Amniotic epithelial cell (primary cell): ENCODE measurements around the gene RBM14.
"Not testable (repeated sequence)": the region's sequence is repeated elsewhere in the genome, so short reads cannot be mapped to it uniquely, and the experiment has no call there.

Source experiments
- DNase-seq: peaks from one replicate; pipeline ENCODE4 v3.0.0-alpha.2; 2010; ENCODE audit warnings: low read depth

The RBM14 gene, protein sequence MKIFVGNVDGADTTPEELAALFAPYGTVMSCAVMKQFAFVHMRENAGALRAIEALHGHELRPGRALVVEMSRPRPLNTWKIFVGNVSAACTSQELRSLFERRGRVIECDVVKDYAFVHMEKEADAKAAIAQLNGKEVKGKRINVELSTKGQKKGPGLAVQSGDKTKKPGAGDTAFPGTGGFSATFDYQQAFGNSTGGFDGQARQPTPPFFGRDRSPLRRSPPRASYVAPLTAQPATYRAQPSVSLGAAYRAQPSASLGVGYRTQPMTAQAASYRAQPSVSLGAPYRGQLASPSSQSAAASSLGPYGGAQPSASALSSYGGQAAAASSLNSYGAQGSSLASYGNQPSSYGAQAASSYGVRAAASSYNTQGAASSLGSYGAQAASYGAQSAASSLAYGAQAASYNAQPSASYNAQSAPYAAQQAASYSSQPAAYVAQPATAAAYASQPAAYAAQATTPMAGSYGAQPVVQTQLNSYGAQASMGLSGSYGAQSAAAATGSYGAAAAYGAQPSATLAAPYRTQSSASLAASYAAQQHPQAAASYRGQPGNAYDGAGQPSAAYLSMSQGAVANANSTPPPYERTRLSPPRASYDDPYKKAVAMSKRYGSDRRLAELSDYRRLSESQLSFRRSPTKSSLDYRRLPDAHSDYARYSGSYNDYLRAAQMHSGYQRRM

DNA sequence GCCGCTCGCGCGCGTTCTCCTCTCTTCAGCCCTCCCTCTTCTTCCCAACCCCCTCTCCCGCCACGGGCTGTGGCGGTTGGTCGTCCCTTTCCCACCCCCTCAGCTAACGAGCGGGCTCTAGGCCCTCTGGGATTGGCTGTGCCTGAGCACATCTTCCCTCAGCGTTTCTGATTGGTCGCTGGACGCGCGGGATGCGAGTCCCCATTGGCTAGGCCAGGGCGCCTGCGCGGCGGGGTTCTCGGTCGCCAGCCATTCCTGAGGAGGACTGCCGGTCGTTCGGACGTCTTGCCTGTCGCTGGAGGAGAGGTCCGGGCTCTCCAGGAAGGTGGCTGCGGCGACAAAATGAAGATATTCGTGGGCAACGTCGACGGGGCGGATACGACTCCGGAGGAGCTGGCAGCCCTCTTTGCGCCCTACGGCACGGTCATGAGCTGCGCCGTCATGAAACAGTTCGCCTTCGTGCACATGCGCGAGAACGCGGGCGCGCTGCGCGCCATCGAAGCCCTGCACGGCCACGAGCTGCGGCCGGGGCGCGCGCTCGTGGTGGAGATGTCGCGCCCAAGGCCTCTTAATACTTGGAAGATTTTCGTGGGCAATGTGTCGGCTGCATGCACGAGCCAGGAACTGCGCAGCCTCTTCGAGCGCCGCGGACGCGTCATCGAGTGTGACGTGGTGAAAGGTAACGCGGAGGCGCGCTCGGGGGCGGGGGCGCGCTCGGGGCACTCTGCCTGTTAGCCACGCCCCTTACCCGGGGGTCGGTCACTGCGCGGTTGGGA is at the start of gene RBM14:
RBM14 (plus strand) TSS at position 252 of the 776 bp plus-strand sequence; CDS start at position 343, 91 bp downstream.
- peak; percentile 99 for DNase-seq

- DNase-seq, result no peak
Observed at GRCh38 chr11:66567787-66568123, 48.7 kb upstream of the RBM14 start.

DNA sequence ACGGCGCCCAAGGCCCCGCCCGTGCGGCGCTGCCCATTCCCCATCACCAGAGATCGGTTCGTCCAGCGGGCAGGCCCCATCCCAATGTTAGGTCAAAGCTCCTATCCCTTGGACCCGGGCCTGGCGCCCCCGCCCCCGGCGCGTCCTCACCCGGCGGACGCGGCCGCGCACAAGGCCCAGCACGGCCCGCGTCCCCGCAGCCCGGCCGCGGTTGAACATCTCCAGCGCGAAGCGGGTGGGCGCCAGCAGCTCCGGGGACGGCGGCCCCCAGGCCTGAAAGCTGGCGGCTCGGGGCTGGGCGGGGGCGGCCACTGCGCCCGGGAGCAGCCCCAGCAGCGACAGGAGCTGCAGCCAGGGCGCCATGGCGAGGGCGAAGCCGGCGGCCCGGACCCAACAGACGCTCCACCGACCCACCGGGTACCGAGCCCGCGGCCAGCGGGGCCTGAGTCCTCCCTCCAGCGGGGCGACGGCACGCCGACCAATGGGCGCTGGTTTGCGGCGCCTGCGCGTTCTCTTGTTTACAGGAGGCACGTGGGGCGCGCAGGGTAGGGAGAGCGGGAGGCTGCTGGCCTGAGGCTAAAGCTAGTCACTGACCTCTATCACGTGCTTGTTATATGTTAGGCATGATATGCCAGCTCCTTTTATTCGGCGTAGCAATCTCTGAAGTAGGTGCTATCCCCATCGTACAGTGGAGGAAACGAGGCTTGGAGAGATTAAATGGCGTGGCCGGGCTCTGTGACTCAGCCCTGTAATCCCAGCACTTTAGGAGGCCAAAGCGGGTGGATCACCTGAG is 48.1 kb upstream of the RBM14 start, which contains the start of gene CTSF:
CTSF (minus strand) TSS at position 483 of the 793 bp plus-strand sequence; CDS start at position 363, 120 bp downstream.
- peak; percentile 68 for DNase-seq

- DNase-seq, result no peak
Observed at GRCh38 chr11:66569076-66569475, 47.4 kb upstream of the RBM14 start.

GRCh38 chr11:66570079-66570849 is 46.2 kb upstream of the RBM14 start:
- DNase-seq, result no peak

GRCh38 chr11:66570850-66571180 is 45.6 kb upstream of the RBM14 start:
- no peak for DNase-seq

DNA sequence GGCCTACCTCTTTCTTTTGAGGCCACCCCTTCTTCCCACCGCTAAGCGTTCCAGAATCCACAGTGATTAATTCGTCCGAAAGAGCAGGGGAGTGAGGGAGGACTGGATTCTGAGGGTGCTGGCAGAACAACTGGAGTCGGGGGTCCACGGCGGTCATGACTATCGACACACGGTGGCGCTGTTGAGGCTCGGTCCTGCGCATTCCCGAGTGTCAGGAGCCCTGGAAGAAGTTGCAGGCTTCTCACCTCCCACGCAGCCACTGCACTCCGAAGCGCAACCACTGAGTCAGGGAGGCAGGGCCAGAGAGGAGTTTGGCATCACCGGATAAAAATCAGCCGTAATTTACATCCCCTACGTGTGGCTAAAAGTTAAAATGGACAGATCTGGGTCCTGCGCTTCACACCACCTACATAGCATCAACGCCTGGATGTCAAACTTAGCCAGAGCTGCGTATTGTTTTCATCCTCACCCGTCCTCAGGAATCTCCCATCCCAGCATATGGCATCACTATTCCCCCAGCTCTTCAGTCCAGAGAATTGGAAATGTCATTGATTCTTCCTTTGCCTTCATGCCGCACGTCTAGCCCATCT is 37.3 kb upstream of the RBM14 start:
- peak; percentile 75 for DNase-seq

GRCh38 chr11:66580803-66581202 is 35.6 kb upstream of the RBM14 start:
- no peak for DNase-seq

DNA sequence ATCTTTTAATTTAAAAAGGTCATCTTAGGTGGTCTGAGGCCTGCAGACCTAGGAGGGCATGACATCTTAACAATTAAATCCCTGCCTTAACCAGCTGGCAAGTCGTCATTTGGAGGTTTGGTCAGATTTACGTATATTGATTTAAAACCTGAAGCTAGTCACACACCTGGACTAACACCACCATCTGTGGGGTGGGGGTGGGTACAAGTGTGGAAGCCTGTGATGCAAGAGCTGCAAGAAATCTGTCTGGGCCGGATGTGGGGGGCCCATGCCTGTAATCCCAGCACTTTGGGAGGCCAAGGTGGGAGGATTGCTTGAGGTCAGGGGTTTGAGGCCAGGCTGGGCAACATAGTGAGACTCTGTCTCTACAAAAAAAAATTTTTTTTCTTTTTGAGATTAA is 35.2 kb upstream of the RBM14 start:
- no peak for DNase-seq

DNA sequence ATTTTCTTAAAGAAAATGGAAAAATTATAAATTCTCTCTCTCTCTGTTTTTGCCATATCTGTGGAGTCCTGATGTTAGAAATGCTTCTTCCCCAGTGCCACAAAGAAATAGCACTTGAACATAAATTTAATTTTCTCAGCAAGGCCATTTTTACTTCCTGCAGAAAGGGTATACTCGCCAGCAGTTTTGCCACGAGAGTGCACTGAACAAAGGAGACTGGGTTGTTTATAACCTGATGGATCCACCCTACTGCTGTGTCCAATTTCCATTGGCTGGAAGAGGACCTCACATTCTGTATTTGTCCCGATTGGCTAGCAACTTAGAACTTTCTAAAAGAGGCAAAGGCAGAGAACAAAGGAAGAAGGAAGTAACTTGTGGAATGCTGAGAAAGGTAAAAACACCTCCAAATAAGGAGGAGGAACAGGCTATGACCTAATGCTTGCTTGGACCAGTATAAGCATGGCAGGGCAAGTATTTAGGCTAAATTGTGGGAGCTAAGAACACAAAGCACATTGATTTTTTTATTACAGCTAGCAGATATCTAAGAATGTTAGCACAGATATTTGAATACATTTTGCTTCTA is 33.8 kb upstream of the RBM14 start:
- not testable (repeated sequence) for DNase-seq

DNA sequence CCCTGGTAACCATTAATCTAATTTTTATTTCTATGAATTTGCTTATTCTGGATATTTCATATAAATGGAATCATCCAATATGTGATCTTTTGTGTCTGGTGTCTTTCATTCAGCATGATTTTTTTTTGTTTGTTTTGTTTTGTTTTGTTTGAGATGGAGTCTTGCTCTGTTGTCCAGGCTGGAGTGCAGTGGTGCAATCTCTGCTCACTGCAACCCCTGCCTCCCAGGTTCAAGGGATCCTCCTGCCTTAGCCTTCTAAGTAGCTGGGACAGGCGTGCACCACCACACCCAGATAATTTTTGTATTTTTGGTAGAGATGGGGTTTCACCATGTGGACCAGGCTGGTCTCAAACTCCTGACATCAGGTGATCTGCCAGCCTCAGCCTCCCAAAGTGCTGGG is 31.0 kb upstream of the RBM14 start:
- not testable (repeated sequence) for DNase-seq

GRCh38 chr11:66586136-66586535 is 30.3 kb upstream of the RBM14 start:
- no peak for DNase-seq

- not testable (repeated sequence) for DNase-seq
Observed at GRCh38 chr11:66589315-66589714, 27.1 kb upstream of the RBM14 start.

DNA sequence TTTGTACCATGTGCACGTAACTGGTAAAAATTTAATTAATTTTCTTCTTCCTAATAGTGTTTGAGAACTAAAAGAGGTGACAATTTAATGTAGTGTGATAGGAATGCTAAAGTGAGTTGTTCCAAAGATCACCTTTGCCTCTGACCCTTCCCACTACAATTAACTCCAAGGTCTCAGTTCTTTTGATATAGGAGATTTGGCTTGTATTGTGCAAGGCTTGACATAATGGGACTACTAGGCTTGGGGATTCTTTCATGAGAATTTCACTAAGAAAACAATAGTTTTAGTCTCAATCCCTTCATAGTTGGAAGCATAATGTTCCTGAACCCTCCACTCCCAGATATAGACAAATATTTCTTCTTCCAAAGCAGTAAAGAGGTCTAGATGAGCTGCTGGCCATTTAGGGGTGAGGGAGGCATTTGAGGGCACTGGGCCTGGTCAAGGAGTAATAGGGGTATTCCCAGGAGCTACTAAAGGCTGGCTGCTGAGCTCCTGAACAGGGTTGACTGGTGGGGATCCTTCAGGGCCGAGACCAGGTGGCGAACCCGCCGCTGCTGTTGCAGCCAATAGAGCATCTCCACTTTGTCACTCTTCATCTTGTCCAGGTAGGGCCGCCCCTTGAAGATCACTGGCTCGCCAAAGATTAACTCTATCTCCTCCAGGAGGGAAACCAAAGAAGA is 26.3 kb upstream of the RBM14 start:
- no peak for DNase-seq

DNA sequence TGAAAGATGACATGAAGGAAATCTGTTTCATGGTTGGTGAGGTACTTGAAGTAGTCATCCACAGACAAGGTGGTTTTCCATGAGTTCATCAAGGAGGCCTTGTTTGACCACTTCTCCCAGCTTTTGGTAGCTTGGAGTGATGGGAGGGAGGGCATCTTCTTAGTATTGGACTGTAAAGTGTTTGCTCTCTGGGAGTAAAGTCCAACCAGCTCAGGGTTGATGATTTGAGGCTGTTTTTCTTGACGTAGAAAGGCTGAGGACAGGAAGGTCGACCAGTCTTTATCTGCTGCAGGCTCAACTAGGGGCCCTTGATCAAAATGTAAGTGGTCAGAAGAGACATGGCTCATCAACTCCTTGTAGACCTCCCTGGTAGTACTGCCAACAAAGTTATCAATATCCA is 25.3 kb upstream of the RBM14 start:
- no peak for DNase-seq

GRCh38 chr11:66592457-66593302 is 23.8 kb upstream of the RBM14 start, which contains the start of the genes CCDC87 and CCS:
CCDC87 (minus strand) TSS chr11:66593063; CDS start chr11:66593015, 48 bp downstream.
CCS (plus strand) TSS chr11:66593185; CDS start chr11:66593262, 77 bp downstream.
- DNase-seq, result peak; percentile 85

GRCh38 chr11:66593303-66593635 is 23.2 kb upstream of the RBM14 start:
- DNase-seq, result no peak

- no peak for DNase-seq
Observed at GRCh38 chr11:66593650-66594049, 22.8 kb upstream of the RBM14 start.
